ENCODE results near the gene HOXA4. TPM values are rescaled to one million over a fixed set of nuclear protein-coding genes. Genes with fewer than 3 reads are reported as not detected.
A peak's percentile ranks its signal among the peaks of the same experiment; 100 is the strongest.

Gene HOXA4
- total RNA-seq, 2 experiments from 2014 or later = not detected

GRCh38 chr7:27173956-27174873 is 43.7 kb upstream of the HOXA4 start, which contains the start of gene HOXA10:
HOXA10 (minus strand) TSS chr7:27174320; CDS start chr7:27174306, 14 bp downstream.
- DNase-seq (no peak), ATAC-seq (no peak)
- Mint-ChIP-seq H3K9me3 (ENCODE audit: insufficient read depth) (no peaks in the 10 kb centered on the region), H3K4me1 (ENCODE audit: low read depth) (peaks cover 10% of the 10 kb centered on the region), H3K27ac (no peak within 1 kb of the TSS), H3K4me3 (peak within 1 kb of the TSS; percentile 31), H3K36me3 (ENCODE audit: low read depth) (peaks cover 5% of the 10 kb centered on the region), H3K27me3 (ENCODE audit: low read depth) (peaks cover 60% of the 10 kb centered on the region)
- ChIA-PET POLR2A (no interaction called here), CTCF (interaction anchor here (1.0 kb wide), 1 partner anchor 22 kb away, joined by 4 read pairs; no protein-coding TSS in a partner anchor)

DNA sequence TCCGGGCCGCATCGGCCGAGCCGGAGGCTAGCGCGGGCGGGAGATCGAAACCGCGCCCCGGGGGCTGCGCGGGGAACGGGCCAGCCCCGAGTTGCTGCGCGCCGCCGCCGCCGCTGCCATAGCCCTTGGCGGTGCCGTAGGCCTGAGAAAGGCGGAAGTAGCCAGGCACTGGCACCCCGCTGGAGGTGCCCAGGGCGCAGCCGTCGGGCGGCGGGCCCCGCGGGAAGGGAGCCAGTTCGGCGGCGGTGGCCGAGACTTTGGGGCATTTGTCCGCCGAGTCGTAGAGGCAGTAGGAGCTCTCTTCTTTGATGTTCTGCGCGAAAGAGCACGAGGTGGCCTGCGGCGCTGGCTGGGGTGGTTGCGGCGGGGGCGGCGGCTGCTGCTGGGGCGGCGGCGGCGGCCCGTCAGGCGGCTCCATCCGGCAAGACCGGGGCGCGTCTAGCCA is 43.0 kb upstream of the HOXA4 start:
- ATAC-seq (peak; percentile 23), DNase-seq (no peak)
- no peak overlapping the region for H3K27ac Mint-ChIP-seq
- ChIA-PET POLR2A (interaction anchor here (0.6 kb wide), 1 partner anchor 12 kb away, joined by 4 read pairs; no protein-coding TSS in a partner anchor), CTCF (interaction anchor here (1.1 to 1.3 kb wide), 2 partner anchors 11 to 23 kb away, joined by 3 to 6 read pairs; no protein-coding TSS in a partner anchor)
- H3K36me3 Mint-ChIP-seq (ENCODE audit: low read depth) = peaks cover 5% of the 10 kb centered on the region
- no peaks in the 10 kb centered on the region for H3K9me3 Mint-ChIP-seq (ENCODE audit: insufficient read depth)
- no peak overlapping the region for H3K4me3 Mint-ChIP-seq
- peaks cover 14% of the 10 kb centered on the region for H3K4me1 Mint-ChIP-seq (ENCODE audit: low read depth)
- H3K27me3 Mint-ChIP-seq (ENCODE audit: low read depth) = peaks cover 61% of the 10 kb centered on the region

- Mint-ChIP-seq H3K4me3 (peak overlapping the region; percentile 45), H3K36me3 (ENCODE audit: low read depth) (peaks cover 5% of the 10 kb centered on the region), H3K9me3 (ENCODE audit: insufficient read depth) (no peaks in the 10 kb centered on the region), H3K4me1 (ENCODE audit: low read depth) (peaks cover 15% of the 10 kb centered on the region), H3K27me3 (ENCODE audit: low read depth) (peaks cover 61% of the 10 kb centered on the region), H3K27ac (no peak overlapping the region)
- ATAC-seq (no peak), DNase-seq (no peak)
- ChIA-PET CTCF (interaction anchor here (1.1 to 1.3 kb wide), 2 partner anchors 10 to 23 kb away, joined by 3 to 6 read pairs; no protein-coding TSS in a partner anchor), POLR2A (interaction anchor here (0.6 kb wide), 1 partner anchor 11 kb away, joined by 4 read pairs; no protein-coding TSS in a partner anchor)
Measured at GRCh38 chr7:27172823-27173510, 42.4 kb upstream of the HOXA4 start.

DNA sequence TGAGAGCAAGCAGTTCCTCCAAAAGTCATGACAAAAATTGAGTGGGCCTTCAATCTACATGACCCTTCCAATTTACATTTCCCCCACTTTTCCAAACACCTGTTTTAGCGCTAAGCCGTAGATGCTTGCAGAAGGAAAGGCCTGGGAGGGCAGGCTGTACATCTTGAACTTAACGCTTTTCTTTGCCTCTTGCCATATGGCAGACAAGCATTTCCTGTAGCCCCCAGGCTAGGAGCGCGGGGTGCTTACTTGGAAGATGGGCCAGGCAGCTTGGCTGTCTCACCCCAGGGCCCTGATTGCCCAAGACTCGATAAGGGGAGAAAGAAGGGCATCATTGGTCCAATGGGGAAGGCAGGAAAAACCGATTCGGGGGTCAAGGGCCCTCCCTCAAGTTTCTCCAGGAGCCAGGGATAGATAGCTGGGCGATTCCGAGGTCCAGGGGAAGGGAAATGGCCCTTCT is 41.8 kb upstream of the HOXA4 start:
- ChIA-PET POLR2A (no interaction called here), CTCF (interaction anchor here (1.1 to 1.3 kb wide), 3 partner anchors 9 to 24 kb away, joined by 3 to 6 read pairs (median 5); no protein-coding TSS in a partner anchor)
- H3K27me3 Mint-ChIP-seq (ENCODE audit: low read depth) = peaks cover 62% of the 10 kb centered on the region
- peak overlapping the region; percentile 69 for H3K27ac Mint-ChIP-seq
- ATAC-seq (no peak), DNase-seq (no peak)
- H3K36me3 Mint-ChIP-seq (ENCODE audit: low read depth) = peaks cover 5% of the 10 kb centered on the region
- peaks cover 15% of the 10 kb centered on the region for H3K4me1 Mint-ChIP-seq (ENCODE audit: low read depth)
- H3K9me3 Mint-ChIP-seq (ENCODE audit: insufficient read depth) = no peaks in the 10 kb centered on the region
- peak overlapping the region; percentile 45 for H3K4me3 Mint-ChIP-seq

DNA sequence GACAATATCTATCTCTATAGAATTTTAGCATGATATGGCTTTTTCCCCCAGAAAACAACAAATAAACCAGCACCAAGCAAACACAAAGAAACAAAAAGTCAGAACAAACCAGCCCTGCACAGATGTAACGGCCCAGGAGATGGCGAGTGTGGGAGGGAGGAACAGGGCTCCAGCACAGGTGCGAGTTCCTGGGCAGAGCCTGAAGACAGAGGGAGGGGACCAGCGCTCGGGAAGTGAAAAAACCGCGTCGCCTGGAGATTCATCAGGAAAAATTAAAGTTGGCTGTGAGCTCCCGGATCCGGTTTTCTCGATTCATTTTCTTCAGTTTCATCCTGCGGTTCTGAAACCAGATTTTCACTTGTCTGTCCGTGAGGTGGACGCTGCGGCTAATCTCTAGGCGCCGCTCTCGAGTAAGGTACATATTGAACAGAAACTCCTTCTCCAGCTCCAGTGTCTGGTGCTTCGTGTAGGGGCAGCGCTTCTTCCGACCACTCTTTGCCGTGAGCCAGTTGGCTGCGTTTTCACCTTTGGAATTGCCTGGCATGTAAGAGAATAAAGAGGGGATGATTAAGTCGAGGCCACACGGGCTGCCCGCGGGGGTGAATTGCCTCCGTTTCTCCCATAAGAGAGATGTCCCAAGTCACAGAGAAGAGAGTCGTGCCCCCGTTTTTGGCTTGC is 41.2 kb upstream of the HOXA4 start:
- ATAC-seq (no peak), DNase-seq (no peak)
- Mint-ChIP-seq H3K27ac (peak overlapping the region; percentile 69), H3K27me3 (ENCODE audit: low read depth) (peaks cover 67% of the 10 kb centered on the region), H3K36me3 (ENCODE audit: low read depth) (peaks cover 8% of the 10 kb centered on the region), H3K4me1 (ENCODE audit: low read depth) (peaks cover 15% of the 10 kb centered on the region), H3K4me3 (peak overlapping the region; percentile 45), H3K9me3 (ENCODE audit: insufficient read depth) (no peaks in the 10 kb centered on the region)
- POLR2A ChIA-PET = no interaction called here
- CTCF ChIA-PET = interaction anchor here (1.3 kb wide), 1 partner anchor 24 kb away, joined by 5 read pairs; no protein-coding TSS in a partner anchor

DNA sequence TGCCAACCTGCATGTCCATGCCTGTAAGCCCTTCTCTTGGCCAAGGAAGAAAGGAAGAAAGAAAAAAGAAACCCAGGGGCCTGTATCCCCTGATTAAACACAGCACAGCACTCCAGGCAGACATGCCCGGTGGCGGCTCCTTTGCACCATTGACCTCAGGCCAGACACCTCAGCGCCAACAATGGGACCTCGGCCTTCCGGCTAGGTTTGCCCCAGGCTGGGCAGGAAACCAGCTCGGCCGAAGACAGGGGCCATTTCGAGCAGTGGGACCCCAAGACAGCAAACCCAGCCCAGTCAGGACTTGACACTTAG is 40.7 kb upstream of the HOXA4 start:
- ChIA-PET POLR2A (no interaction called here), CTCF (interaction anchor here (1.3 kb wide), 1 partner anchor 25 kb away, joined by 5 read pairs; no protein-coding TSS in a partner anchor)
- Mint-ChIP-seq H3K4me1 (ENCODE audit: low read depth) (peaks cover 15% of the 10 kb centered on the region), H3K9me3 (ENCODE audit: insufficient read depth) (no peaks in the 10 kb centered on the region), H3K4me3 (no peak overlapping the region), H3K27ac (peak overlapping the region; percentile 39), H3K36me3 (ENCODE audit: low read depth) (peaks cover 8% of the 10 kb centered on the region), H3K27me3 (ENCODE audit: low read depth) (peaks cover 70% of the 10 kb centered on the region)
- ATAC-seq (no peak), DNase-seq (no peak)

DNA sequence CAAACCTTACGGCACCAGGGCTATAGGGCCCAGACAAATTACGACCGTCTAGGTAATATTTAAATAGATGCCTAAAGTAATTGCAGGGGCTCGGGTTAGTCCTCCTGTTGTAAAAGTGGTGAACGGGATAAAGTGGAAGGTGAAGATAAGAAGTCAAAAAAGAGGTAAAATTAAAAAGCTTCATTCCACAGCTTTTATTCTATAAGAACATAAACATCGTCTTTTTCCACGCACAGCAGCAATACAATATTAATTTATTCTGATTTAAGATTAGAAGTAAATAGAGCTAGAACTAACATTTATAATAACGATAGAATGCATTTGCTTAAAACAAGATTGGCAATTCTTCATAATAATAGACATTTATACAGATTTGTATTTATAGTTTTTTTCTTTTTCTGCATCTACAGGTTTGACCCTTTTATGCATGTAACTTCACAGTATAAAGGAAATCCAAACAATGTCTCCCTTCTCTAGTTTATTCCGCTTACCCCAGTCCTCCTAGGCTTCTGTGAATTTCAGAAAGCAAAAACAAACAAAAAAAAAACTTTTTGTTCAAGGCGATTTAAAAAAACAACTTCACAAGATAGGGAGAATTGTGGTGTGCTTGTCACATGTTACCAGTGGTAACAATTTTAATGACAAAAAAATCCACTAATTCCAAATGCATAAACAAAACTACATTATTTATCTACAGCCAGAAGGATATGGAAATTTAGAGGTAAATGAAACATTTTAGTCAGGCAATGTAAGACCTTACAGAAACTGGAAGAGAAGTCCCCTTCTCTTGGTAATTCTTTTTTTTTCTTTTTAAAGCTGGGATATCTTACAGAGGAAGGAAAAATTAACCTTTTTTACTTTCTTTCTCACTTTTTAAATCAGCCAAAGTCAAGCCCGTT is 40.1 kb upstream of the HOXA4 start:
- ATAC-seq (no peak), DNase-seq (no peak)
- H3K4me3 Mint-ChIP-seq = no peak overlapping the region
- peaks cover 16% of the 10 kb centered on the region for H3K4me1 Mint-ChIP-seq (ENCODE audit: low read depth)
- CTCF ChIA-PET = interaction anchor here (1.3 to 1.5 kb wide), 2 partner anchors 9 to 25 kb away, joined by 5 to 6 read pairs; no protein-coding TSS in a partner anchor
- H3K27ac Mint-ChIP-seq = no peak overlapping the region
- H3K27me3 Mint-ChIP-seq (ENCODE audit: low read depth) = peaks cover 70% of the 10 kb centered on the region
- peaks cover 9% of the 10 kb centered on the region for H3K36me3 Mint-ChIP-seq (ENCODE audit: low read depth)
- POLR2A ChIA-PET = no interaction called here
- H3K9me3 Mint-ChIP-seq (ENCODE audit: insufficient read depth) = no peaks in the 10 kb centered on the region

GRCh38 chr7:27169658-27170425 is 39.3 kb upstream of the HOXA4 start:
- CTCF ChIA-PET = interaction anchor here (1.5 kb wide), 1 partner anchor 10 kb away, joined by 6 read pairs; no protein-coding TSS in a partner anchor
- Mint-ChIP-seq H3K4me3 (no peak overlapping the region), H3K27ac (no peak overlapping the region)

DNA sequence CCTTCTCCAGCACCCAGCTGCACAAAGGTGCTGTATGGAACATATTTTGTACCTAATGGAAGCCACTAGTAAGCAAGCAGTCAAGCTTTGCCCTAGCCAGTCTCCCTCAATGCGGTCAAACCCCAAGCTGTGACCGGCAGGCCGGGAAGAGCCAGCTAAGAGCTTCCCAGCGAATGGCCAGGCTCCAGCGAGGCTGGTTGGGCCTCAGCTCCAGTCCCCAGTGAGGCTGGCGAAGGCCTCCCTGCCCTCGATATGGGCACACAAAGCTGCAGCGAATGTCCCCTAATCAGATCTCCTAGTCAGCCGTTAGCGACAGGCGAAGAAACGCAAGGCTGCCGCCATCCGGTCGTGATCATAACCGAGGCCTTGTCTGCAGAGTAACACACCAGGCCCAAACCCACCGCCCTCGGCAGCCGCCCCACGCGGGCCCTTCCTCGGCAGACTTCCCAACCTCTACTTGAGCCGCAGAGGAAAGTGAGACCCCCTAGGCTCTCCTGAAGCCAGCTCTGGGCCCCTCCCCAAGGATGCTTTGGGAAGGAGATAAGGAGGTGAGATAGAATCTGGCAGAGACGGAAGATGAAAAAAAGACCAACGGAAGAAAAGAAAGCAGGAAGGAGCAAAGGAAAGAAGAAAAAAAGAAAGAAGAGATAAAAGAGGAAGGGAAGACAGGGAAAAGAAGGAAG is 37.8 kb upstream of the HOXA4 start:
- Mint-ChIP-seq H3K27ac (peak overlapping the region; percentile 32), H3K9me3 (ENCODE audit: insufficient read depth) (no peaks in the 10 kb centered on the region), H3K4me1 (ENCODE audit: low read depth) (peaks cover 16% of the 10 kb centered on the region), H3K27me3 (ENCODE audit: low read depth) (peaks cover 77% of the 10 kb centered on the region), H3K4me3 (no peak overlapping the region), H3K36me3 (ENCODE audit: low read depth) (peaks cover 11% of the 10 kb centered on the region)
- ChIA-PET CTCF (interaction anchor here (0.7 to 1.7 kb wide), 3 partner anchors 11 to 27 kb away, joined by 3 to 6 read pairs (median 3); no protein-coding TSS in a partner anchor), POLR2A (no interaction called here)
- ATAC-seq (no peak), DNase-seq (no peak)

More at GRCh38 chr7:27169658-27170425, 39.3 kb upstream of the HOXA4 start:
- peaks cover 9% of the 10 kb centered on the region for H3K36me3 Mint-ChIP-seq (ENCODE audit: low read depth)
- POLR2A ChIA-PET = no interaction called here
- no peak for ATAC-seq
- no peak for DNase-seq
- peaks cover 67% of the 10 kb centered on the region for H3K27me3 Mint-ChIP-seq (ENCODE audit: low read depth)
- H3K9me3 Mint-ChIP-seq (ENCODE audit: insufficient read depth) = no peaks in the 10 kb centered on the region
- H3K4me1 Mint-ChIP-seq (ENCODE audit: low read depth) = peaks cover 16% of the 10 kb centered on the region

DNA sequence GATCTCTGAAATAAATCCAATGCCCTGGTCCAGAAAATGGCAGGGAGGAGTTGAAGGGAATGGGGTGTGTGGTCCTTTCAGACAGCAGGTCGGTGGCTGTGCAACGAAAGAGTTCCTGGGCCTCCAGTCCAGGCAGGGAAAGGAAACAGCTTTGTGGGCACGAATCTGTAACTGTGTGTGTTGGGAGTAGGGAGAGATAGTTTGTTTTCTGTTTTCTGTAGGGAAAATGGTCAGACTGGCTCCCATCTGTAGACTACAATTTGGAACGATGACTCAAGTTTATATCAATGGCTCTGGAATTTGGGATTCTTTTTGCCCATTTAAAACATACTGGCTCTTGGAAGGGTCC is 37.3 kb upstream of the HOXA4 start:
- ChIA-PET CTCF (interaction anchor here (1.5 to 1.7 kb wide), 2 partner anchors 12 to 17 kb away, joined by 3 to 6 read pairs; no protein-coding TSS in a partner anchor), POLR2A (no interaction called here)
- Mint-ChIP-seq H3K4me1 (ENCODE audit: low read depth) (peaks cover 16% of the 10 kb centered on the region), H3K27me3 (ENCODE audit: low read depth) (peaks cover 81% of the 10 kb centered on the region), H3K4me3 (no peak overlapping the region), H3K9me3 (ENCODE audit: insufficient read depth) (no peaks in the 10 kb centered on the region), H3K27ac (no peak overlapping the region), H3K36me3 (ENCODE audit: low read depth) (peaks cover 11% of the 10 kb centered on the region)
- ATAC-seq = no peak
- no peak for DNase-seq
